ENCODE measurements around the gene SORCS2. TPM values are rescaled to one million over a fixed set of nuclear protein-coding genes. Genes with fewer than 3 reads are reported as not detected.

The SORCS2 gene
- total RNA-seq, 1 experiment from 2014 or later = 0.06 TPM

GRCh38 chr4:7261536-7261935, 69.2 kb downstream of the SORCS2 start:
- no TSS peak for BruUV-seq (replicated peaks)
- no peak for DNase-seq (ENCODE audit: low spot score)
- no peak for TF ChIP-seq CTCF (conservative IDR thresholded peaks at IDR 0.05; ENCODE audit: low read depth, low read length)
- no peak for TF ChIP-seq EZH2 (IDR thresholded peaks at IDR 0.05; ENCODE audit: borderline replicate concordance, low read depth, low read length, poor library complexity, severe bottlenecking)
- Histone ChIP-seq H3K4me3 (ENCODE audit: low read depth, low read length, poor library complexity, severe bottlenecking) (no peak overlapping the region), H3K36me3 (ENCODE audit: insufficient read depth, low read length, poor library complexity, severe bottlenecking) (no peaks in the 10 kb centered on the region), H3K9me3 (ENCODE audit: low read depth, low read length, poor library complexity, severe bottlenecking) (no peaks in the 10 kb centered on the region), H3K27me3 (replicated peaks; ENCODE audit: insufficient read depth, low read depth, low read length, poor library complexity) (peaks cover 6% of the 10 kb centered on the region), H3K27ac (ENCODE audit: low read depth, low read length, poor library complexity, severe bottlenecking) (no peak overlapping the region), H3K4me1 (ENCODE audit: insufficient read depth, low read length, poor library complexity, severe bottlenecking) (no peaks in the 10 kb centered on the region)
- ChIA-PET POLR2A (ENCODE audit: low non-redundant PET) (no interaction called here), CTCF (no interaction called here)
- intact Hi-C loops (cut with micrococcal nuclease; ENCODE audit: unreplicated experiment) = no loop called here

- POLR2A ChIA-PET (ENCODE audit: low non-redundant PET) = no interaction called here
- TF ChIP-seq EZH2 (IDR thresholded peaks at IDR 0.05; ENCODE audit: borderline replicate concordance, low read depth, low read length, poor library complexity, severe bottlenecking) = no peak
- no peak for TF ChIP-seq CTCF (conservative IDR thresholded peaks at IDR 0.05; ENCODE audit: low read depth, low read length)
- H3K9me3 ChIP-seq (ENCODE audit: low read depth, low read length, poor library complexity, severe bottlenecking) = no peaks in the 10 kb centered on the region
- intact Hi-C loops (cut with micrococcal nuclease; ENCODE audit: unreplicated experiment) = no loop called here
- BruUV-seq (replicated peaks) = no TSS peak
- H3K36me3 ChIP-seq (ENCODE audit: insufficient read depth, low read length, poor library complexity, severe bottlenecking) = no peaks in the 10 kb centered on the region
- H3K27me3 ChIP-seq (replicated peaks; ENCODE audit: insufficient read depth, low read depth, low read length, poor library complexity) = peaks cover 6% of the 10 kb centered on the region
- no peaks in the 10 kb centered on the region for H3K4me1 ChIP-seq (ENCODE audit: insufficient read depth, low read length, poor library complexity, severe bottlenecking)
- no peak overlapping the region for H3K4me3 ChIP-seq (ENCODE audit: low read depth, low read length, poor library complexity, severe bottlenecking)
- H3K27ac ChIP-seq (ENCODE audit: low read depth, low read length, poor library complexity, severe bottlenecking) = no peak overlapping the region
- CTCF ChIA-PET = no interaction called here
- no peak for DNase-seq (ENCODE audit: low spot score)
Measured at GRCh38 chr4:7262134-7262533, 69.8 kb downstream of the SORCS2 start.

- DNase-seq (ENCODE audit: low spot score) = no peak
- intact Hi-C loops (cut with micrococcal nuclease; ENCODE audit: unreplicated experiment) = no loop called here
- ChIA-PET POLR2A (ENCODE audit: low non-redundant PET) (no interaction called here), CTCF (no interaction called here)
- no peak overlapping the region for H3K27ac ChIP-seq (ENCODE audit: low read depth, low read length, poor library complexity, severe bottlenecking)
- TF ChIP-seq EZH2 (IDR thresholded peaks at IDR 0.05; ENCODE audit: borderline replicate concordance, low read depth, low read length, poor library complexity, severe bottlenecking) (no peak), CTCF (conservative IDR thresholded peaks at IDR 0.05; ENCODE audit: low read depth, low read length) (no peak)
- H3K36me3 ChIP-seq (ENCODE audit: insufficient read depth, low read length, poor library complexity, severe bottlenecking) = no peaks in the 10 kb centered on the region
- no peaks in the 10 kb centered on the region for H3K4me1 ChIP-seq (ENCODE audit: insufficient read depth, low read length, poor library complexity, severe bottlenecking)
- no peak overlapping the region for H3K4me3 ChIP-seq (ENCODE audit: low read depth, low read length, poor library complexity, severe bottlenecking)
- peaks cover 6% of the 10 kb centered on the region for H3K27me3 ChIP-seq (replicated peaks; ENCODE audit: insufficient read depth, low read depth, low read length, poor library complexity)
- H3K9me3 ChIP-seq (ENCODE audit: low read depth, low read length, poor library complexity, severe bottlenecking) = no peaks in the 10 kb centered on the region
- no TSS peak for BruUV-seq (replicated peaks)
Measured at GRCh38 chr4:7263166-7263565, 70.8 kb downstream of the SORCS2 start.

Measured in A673 (cell line).